NCI-H460 (cell line): Measurements from ENCODE around the gene PLIN4. TPM values are rescaled to one million over a fixed set of nuclear protein-coding genes. Genes with fewer than 3 reads are reported as not detected.
"Not testable (repeated sequence)": the region's sequence is repeated elsewhere in the genome, so short reads cannot be mapped to it uniquely, and the experiment has no call there.

Source experiments
- DNase-seq: peaks from one replicate; pipeline ENCODE4 v3.0.0-alpha.2; 2016; ENCODE audit warnings: low read depth; ENCODE audit errors: extremely low read depth
- polyA plus RNA-seq: library from polyadenylated mRNA; depleted of rRNA; stranded (reverse); fragments of >200 nt; gene quantifications from 2 replicates; pipeline ENCODE4 v1.2.3, GENCODE V29; 2014; cell fraction: nucleus; rRNA removed
- total RNA-seq: library from RNA; depleted of rRNA; stranded (reverse); fragments of >200 nt; shearing (Covaris generic); gene quantifications from 2 replicates; pipeline ENCODE4 v1.2.3, GENCODE V29; 2014; rRNA removed

PLIN4 gene, protein sequence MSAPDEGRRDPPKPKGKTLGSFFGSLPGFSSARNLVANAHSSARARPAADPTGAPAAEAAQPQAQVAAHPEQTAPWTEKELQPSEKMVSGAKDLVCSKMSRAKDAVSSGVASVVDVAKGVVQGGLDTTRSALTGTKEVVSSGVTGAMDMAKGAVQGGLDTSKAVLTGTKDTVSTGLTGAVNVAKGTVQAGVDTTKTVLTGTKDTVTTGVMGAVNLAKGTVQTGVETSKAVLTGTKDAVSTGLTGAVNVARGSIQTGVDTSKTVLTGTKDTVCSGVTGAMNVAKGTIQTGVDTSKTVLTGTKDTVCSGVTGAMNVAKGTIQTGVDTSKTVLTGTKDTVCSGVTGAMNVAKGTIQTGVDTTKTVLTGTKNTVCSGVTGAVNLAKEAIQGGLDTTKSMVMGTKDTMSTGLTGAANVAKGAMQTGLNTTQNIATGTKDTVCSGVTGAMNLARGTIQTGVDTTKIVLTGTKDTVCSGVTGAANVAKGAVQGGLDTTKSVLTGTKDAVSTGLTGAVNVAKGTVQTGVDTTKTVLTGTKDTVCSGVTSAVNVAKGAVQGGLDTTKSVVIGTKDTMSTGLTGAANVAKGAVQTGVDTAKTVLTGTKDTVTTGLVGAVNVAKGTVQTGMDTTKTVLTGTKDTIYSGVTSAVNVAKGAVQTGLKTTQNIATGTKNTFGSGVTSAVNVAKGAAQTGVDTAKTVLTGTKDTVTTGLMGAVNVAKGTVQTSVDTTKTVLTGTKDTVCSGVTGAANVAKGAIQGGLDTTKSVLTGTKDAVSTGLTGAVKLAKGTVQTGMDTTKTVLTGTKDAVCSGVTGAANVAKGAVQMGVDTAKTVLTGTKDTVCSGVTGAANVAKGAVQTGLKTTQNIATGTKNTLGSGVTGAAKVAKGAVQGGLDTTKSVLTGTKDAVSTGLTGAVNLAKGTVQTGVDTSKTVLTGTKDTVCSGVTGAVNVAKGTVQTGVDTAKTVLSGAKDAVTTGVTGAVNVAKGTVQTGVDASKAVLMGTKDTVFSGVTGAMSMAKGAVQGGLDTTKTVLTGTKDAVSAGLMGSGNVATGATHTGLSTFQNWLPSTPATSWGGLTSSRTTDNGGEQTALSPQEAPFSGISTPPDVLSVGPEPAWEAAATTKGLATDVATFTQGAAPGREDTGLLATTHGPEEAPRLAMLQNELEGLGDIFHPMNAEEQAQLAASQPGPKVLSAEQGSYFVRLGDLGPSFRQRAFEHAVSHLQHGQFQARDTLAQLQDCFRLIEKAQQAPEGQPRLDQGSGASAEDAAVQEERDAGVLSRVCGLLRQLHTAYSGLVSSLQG (N-terminal part only)
- total RNA-seq = 0.02 and 0.06 TPM in 2 replicates
- 0.11 and 0.18 TPM in 2 replicates for polyA plus RNA-seq

DNA sequence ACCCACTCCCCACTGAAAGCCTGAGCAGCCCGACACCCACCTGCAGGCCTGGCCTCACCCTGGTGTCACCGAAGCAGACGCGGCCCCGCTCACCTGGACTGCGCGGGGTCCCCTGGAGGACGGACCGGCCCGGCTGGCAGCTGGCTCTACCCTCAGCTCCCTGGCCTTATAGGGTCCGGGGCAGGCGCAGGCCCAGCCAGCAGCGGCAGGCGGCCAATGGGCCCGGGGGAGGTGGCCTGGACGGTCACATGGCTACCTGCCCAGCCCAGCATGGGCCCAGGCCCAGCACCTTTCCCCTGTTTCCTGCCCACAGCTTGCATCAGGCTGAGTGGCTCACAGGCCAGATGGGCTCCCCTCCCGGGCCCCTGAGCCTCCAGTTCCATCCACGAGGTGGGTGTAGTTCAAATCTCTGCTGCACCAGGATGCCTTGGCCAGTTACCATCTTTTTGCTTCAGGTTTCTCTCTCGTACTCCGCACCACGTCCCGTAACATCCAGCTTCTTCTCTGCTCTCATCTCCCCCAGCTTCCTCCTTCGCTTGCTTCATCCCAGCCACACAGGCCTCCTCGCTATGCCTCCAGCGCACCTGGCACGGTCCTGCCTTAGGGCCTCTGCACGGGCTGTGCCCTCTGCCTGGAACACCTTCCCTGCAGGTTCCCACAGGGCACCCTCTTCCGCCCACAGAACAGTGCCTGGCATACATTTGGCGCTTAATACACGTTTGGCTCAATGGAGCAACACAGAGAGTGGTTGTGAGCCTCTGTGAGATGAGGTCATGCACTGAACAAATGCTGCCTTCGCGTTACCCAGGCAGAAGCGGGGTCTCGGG is at the start of gene PLIN4:
TSS of gene PLIN4 (minus strand) at position 142 of the 827 bp plus-strand sequence. CDS start 214 bp downstream, outside the sequence.
- DNase-seq = no peak

DNA sequence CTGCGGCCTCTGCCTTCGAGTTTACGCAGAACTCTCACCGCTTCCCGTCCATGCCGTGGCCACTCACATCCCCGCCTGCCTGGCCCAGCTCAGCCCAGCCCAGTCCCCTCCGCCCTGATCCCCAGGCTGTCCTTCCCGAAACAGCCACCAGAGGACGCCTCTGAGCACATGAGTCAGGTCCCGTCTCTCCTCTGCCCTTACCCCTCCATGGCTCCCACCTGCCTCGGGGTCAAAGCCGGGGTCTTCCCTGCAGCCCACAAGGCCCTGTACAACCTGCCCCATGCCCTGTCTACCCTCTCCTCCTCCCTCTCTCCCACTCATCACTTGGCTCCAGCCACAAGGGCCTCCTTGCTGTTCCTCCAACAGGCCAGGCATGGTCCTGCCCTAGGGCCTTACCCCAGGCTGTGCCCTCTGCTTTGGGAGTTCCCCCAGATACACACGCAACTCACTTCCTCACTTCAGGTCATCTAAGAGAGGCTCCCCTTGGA is 49.3 kb upstream of the PLIN4 start:
- DNase-seq = peak; percentile 60

DNA sequence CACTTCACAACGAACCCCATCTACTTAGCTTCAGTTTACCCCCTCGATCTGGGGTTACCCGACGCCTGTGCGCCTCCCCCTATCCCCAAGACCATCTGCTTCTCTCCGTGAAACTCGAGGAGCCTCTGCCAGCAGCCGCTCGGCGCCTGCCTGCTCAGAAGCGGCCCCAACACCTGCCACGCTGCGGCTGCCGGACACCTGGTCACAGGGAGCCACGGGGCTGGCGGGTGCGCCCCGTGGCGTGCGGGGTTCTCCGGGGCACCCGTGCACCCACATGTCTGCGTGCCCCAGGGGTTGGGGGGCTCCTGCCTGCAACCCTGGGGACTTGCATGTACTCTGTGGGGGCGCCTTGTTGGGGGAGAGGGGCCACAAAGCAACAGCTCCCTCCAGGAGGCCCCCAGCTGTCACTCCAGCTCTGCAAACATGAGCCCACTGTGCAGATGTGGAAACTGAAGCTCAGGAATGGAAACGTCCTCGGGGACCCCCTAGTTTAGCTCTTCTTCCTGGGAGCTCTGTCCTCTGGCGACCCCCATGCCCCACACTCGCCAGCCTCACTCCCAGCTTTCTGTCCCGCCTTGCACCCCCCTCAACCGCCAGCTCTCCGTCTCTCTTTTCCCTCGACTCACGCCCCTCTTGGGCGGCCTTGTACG is 48.2 kb upstream of the PLIN4 start:
- DNase-seq = no peak

DNA sequence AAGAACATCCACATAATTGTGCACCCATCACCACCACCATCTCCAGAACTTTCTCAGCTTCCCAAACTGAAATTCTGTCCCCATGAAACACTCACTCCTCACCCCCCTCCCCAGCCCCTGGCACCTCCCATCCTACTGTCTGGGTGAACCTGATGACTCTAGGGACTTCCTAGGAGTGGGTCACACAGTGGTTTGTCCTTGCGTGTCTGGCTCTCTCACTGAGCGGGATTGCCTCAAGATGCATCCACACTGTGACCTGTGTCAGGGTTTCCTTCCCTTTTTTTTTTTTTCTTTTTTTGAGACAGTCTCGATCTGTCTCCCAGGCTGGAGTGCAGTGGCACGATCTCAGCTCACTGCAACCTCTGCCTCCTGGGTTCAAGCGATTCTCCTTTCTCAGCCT is 45.3 kb upstream of the PLIN4 start:
- not testable (repeated sequence) for DNase-seq

DNA sequence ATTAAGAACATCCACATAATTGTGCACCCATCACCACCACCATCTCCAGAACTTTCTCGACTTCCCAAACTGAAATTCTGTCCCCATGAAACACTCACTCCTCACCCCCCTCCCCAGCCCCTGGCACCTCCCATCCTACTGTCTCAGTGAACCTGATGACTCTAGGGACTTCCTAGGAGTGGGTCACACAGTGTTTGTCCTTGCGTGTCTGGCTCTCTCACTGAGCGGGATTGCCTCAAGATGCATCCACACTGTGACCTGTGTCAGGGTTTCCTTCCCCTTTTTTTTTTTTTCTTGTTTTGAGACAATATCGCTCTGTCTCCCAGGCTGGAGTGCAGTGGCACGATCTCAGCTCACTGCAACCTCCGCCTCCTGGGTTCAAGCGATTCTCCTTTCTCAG is 43.8 kb upstream of the PLIN4 start:
- not testable (repeated sequence) for DNase-seq

DNA sequence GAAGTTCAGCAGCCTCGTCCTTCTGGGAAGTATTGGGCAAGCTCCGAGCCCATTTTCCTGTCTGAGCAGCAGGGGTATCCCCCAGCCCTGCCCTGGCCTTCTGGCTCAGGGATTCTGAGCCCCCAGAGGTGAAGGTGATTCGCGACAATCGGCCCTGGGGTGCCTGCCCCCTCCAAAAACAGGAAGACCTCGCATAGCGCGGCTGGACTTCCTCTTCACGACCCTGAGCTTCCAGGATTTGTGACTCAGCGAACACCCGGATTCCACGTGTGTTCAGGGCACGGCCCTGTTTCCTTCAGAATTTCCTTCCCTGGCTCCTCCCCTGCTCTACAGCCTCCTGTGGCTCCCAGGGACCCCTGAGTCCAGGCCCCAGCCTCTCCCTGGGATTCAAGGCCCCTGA is 41.3 kb upstream of the PLIN4 start, which contains the start of gene SEMA6B:
TSS of gene SEMA6B (minus strand) at position 116 of the 400 bp plus-strand sequence. CDS start 1,227 bp downstream, outside the sequence.
- no peak for DNase-seq

DNA sequence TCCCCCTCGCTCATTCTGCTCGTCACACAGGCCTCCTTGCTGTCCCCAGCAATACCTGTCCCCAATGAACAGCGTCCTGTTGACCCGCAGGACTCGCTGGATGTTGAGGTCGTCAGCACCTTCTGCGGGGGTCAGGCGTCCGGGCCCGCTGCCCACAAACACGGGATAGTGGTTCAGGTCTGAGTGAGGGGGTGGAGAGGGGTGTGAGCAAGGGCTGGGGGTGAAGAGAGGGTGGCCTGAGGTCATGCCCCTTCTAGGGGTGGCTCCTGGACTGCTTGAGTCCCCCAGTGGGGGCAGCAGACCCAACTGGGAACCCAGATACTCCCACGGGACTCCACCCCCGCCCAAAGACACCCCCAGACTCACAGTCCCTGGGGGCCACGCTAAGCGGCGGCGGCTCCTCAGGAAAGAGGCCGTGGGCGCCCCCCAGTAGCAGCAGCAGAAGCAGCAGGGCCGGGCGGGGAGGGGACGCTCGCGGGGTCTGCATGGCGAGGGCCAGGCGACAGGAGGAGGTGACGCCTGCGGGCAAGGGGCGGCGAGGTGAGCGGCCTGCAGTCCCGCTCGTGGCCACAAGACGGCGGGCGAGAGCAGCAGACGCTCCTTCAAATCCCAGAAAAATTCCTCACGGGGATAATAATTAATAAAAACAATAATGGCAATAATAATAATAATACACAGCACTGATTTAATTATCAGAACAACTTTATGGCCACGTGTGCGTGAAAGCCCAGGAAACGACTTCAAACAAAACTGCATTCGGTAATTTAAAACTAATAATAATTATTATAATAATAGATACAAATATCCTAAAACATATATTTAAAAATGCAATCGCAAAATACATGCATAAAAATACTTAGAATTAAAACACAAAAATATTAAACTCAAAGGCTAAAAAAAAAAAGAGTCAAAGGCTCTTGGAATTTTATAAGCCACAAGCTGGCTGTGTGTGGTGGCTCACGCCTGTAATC is 40.0 kb upstream of the PLIN4 start:
- DNase-seq = no peak

DNA sequence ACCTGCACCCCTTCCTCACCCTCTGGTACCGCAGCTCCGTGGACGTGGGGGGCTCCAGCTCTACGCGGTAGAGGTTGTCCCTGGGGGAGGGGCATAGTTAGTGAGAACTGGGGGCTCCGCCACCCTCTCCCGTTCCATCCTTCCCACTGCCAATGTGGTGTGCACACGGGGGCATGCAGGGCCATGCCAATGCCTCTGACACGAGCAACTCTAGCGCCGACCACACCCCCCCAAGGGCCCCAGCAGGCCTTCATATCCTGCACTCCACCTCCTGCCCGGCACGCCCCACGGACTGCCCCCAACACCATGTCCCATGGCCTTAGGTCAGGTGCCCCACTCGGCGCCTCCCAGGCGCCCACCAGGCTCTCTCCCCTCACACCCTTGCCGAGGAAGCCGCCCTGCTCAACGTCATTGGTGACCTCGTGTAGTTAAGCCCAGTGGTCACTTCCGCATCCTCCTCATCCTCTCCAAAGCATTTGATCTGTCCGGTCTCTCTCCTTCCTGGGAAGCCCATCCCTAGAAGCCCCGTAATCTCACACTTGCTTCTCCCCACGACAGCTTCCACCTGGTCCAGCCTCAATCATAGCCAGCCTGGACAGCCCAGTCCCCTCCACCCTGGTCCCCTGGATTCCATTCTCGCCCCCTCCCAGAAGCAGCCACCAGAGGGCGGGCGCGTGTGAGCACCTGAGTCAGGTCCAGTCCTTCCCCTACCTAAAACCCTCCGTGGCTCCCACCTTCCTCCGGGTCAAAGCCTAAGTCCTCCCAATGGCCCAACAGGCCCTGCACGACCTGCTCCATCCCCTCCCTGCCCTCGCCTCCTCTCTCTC is 39.1 kb upstream of the PLIN4 start:
- no peak for DNase-seq

DNA sequence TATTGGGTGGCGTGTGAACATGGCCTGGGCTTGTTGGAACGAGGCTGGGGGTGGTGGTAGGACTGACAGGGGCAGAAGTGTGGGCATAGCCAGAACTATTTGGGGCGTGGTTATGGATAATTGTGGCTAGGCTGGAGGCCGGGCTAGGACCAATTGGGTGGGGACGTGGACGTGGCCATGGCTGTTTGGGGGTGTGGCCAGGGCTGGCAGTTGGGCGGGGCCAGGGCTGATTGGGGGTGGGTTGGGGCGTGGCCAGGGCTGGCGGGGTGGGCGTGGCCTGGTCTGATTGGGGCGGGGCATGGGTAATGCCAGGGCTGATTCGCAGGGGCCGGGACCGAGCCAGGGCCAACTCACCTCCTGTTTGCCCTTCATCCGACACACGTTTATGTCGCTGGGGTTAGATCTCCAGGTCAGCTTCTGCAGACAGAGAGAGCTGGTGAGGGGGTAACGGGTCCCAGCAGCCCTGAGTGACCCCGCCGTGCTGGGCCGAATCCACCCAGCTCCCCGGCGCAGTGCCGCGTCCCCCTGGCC is 38.4 kb upstream of the PLIN4 start:
- DNase-seq = peak; percentile 38

DNA sequence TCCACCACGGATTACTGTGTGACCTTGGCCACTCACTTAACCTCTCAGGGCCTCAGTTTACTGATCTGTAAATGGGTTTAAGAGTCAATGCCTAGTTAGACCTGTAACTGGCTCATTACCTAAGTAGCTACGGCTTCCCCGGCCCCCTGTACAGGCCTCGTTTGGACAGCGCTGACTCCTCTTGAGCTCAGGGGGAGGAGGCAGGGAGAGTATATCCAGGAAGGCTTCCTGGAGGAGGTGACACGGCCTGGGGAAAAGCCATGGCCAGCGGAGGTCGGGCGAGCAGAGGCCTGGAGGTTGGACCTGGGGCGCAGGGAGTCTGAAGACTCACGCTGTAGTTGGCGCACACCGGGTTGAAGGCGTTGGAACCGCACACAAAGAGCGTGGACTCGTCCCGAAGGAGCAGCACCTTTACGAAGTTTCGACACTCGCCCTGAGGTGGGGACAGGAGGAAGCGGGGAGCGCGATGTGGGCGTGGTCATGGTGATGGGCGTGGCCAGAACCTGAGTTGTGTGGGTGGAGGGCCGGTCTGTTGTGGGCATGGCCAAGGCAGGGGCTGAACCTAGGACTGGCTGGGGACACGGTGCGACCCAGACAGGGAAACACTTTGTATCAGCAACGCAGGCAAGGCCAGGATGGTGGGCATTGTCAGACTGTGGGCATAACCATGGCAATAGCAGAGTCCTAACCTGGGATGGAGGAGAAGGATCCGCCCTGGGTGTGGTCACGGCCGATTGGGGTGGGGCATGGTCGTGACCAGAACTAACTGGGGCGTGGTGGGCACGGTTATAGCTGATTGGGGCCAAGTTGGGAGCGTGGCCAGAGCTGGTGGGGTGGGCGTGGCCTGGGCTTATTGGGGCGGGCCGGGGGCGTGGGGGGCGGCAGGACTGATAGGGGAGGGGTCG is 37.6 kb upstream of the PLIN4 start:
- no peak for DNase-seq

DNA sequence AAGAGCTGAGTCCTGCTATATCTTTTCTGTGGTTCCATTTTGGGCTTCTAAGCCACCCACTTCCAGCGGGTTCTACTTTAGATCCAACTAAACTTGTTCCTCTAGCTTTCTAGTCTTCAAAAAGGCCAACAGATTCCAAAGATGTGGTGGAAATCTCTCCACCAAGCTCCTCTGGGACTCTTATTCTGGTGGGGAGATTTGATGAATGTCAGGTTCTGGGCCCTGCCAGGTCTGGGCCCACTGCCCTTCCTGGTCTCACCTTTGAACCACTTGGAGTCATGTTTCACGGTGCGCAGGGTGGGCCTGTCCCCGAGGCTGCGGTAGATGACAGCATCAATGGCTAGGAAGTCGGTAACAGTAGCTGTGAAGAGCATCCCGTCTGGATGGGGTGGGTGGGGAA is 36.4 kb upstream of the PLIN4 start:
- no peak for DNase-seq

DNA sequence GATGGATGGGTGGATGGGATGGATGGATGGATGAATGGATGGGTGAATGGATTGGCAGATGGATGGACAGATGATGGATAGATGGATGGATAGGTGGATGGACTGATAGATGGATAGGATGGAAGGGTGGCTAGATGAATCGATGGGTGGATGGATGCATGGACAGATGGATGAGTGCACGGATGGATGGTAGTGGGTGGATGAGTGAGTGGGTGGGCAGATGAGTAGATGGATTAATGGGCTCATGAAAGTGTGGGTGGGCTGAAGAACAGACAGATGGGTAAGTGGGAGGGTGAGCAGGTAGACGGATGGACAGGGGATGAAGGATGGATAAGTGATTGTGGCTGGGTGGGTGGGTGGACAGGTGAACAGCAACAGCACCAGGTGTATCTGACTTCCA is 35.5 kb upstream of the PLIN4 start:
- DNase-seq = no peak

DNA sequence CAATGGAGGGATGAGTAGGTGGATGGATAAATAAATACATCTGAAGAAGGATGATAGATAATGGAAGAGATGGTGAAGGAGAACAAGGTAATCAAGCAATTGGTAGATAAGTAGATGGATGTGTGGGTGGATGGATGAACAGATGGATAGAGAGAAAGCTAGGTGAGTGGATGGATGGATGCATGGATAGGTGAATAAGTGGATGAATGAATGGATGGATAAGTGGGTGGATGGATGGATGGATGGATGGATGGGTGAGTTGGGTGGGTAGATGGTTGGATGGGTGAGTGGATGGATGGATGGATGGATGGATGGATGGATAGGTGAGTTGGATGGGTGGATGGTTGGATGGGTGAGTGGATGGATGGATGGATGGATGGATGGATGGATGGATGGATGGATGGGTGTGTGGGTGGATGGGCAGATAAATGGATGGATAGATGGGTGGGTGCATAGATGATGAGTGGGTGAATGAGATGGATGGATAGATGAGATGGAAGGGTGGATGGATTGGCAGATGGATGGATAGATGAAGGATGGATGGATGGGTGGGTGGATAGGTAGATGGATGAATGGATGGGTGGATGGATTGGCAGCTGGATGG is 34.9 kb upstream of the PLIN4 start:
- no peak for DNase-seq

DNA sequence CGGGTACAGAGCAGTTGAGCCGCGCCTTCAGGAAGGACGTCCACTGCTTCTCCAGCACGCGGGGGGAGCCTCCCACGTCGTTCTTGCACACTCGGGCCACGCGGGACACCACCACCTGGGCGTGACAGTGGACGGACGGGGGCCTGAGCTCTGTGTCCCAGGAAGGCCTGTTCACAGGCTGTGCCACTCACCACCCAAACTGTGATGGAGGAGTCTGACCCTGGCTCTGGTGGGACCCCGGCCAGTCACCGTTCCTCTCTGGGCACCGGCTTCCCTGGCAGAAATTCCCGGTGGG is 34.2 kb upstream of the PLIN4 start:
- no peak for DNase-seq

DNA sequence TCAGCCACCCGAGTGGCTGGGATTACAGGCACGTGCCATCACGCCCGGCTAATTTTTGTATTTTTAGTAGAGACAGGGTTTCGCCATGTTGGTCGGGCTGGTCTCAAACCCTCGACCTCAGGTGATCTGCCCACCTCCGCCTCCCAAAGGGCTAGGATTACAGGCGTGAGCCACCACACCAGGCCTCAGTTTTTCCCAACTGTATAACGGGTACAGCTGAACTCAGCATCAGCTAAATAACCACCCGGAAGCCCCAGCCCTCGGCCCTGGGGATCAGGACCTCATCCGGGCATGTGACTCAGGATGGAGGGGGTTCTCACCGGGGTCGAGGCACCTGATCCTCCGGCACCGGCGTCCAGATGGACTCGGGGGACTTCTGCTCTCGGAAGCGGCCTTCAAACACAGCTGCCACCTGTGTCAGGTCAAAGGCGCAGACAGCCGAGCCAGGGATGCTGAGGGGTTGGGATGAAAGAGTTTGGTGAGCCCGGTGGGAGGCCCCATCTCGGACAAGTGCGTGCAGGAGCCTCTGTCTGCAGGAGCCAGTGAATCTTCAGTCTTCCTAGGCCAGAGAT is 32.3 kb upstream of the PLIN4 start:
- no peak for DNase-seq
